ENCODE data around the gene C2orf76.

GRCh38 chr2:119415630-119416029, 49.0 kb upstream of the C2orf76 start:
- TF ChIP-seq CTCF (conservative IDR thresholded peaks at IDR 0.05; ENCODE audit: low read depth, low read length) (no peak), USF2 (IDR thresholded peaks at IDR 0.05; ENCODE audit: low read depth, low read length) (no peak), CEBPB (IDR thresholded peaks at IDR 0.05; ENCODE audit: low read depth, low read length) (no peak), SMC3 (IDR thresholded peaks at IDR 0.05; ENCODE audit: low read depth, low read length) (no peak), MXI1 (IDR thresholded peaks at IDR 0.05; ENCODE audit: borderline replicate concordance, low read depth, low read length) (no peak)
